Left lung (tissue), 10 donors: Measurements from ENCODE around the gene CIAO3. TPM values are rescaled to one million over a fixed set of nuclear protein-coding genes. Genes with fewer than 3 reads are reported as not detected.

ENCODE experiments used
- ATAC-seq: fragments of 200-7000 bp; cut with Tn5 transposase; one replicate; pipeline ENCODE4 v1.9.1; 2020; ENCODE audit warnings: moderate library complexity
- DNase-seq, 4 donors: peaks; one replicate each; pipeline ENCODE4 v3.0.0-alpha.2; 2013 to 2020
- H3K27ac ChIP-seq, 2 donors: fragments of 200-600 bp; sonication (generic) in 1 of 2; one replicate each; pipeline versions ENCODE4 v1.5.0 to v1.8.0; 2020 to 2021
- H3K27me3 ChIP-seq, 2 donors: fragments of 200-600 bp; sonication (generic) in 1 of 2; one replicate each; pipeline versions ENCODE4 v1.5.0 to v1.8.0; 2020 to 2021
- H3K36me3 ChIP-seq, 2 donors: fragments of 200-600 bp; sonication (generic) in 1 of 2; one replicate each; pipeline versions ENCODE4 v1.5.0 to v1.8.0; 2020 to 2021
- H3K4me1 ChIP-seq, 2 donors: fragments of 200-600 bp; one replicate each; pipeline ENCODE4 v1.8.0; 2021
- H3K4me3 ChIP-seq, 2 donors: fragments of 200-600 bp; sonication (generic) in 1 of 2; one replicate each; pipeline versions ENCODE4 v1.5.0 to v1.8.0; 2020 to 2021; ENCODE audit warnings: mild to moderate bottlenecking in 1 of 2
- H3K9me3 ChIP-seq, 2 donors: fragments of 200-600 bp; sonication (generic) in 1 of 2; one replicate each; pipeline versions ENCODE4 v1.5.0 to v1.8.0; 2020 to 2021
- CTCF ChIP-seq, 2 donors: fragments of 200-600 bp; sonication (generic) in 1 of 2; IDR thresholded peaks; one replicate each; pipeline versions ENCODE4 v1.5.0 to v1.8.0; 2021; ENCODE audit warnings: antibody characterized with exemption in 2 of 2
- intact Hi-C, 2 donors: fragments of 100-400 bp; cut with DNase I; formaldehyde crosslinking; loops; one replicate each; pipeline versions ENCODE4 v1.11.2 to v1.14.2; 2022
- polyA plus RNA-seq, 6 donors: library from polyadenylated mRNA; unstranded; fragments of 120-200 nt; gene quantifications; one replicate each; pipeline ENCODE4 v1.2.1, GENCODE V29; 2013; ENCODE audit not compliant: insufficient read length in 6 of 6
- total RNA-seq, 2 donors: library from RNA; stranded (reverse); fragmentation: NEBNext Ultra II Directional; extraction: Animal tissue kit (Norgen Biotek cat#: 25700); gene quantifications; one replicate each; pipeline ENCODE4 v1.2.1, GENCODE V29; 2021
- donor health status: DM: no; HTN: yes; CAD: no.
- donor health status: DM: no; HTN: no; CAD: no.

The CIAO3 gene
- total and polyA plus RNA-seq, 8 donors, result 17.2 to 28.2 (median 21.2) TPM

GRCh38 chr16:682493-683395 lies 58.1 kb downstream of the CIAO3 start:
- Histone ChIP-seq H3K9me3 (no peaks in the 10 kb centered on the region), H3K4me1 (peaks cover 30 to 58% of the 10 kb centered on the region in 2 donors), H3K36me3 (peaks cover 0 to 50% of the 10 kb centered on the region in 2 donors), H3K4me3 (peak overlapping the region in 1 of 2 donors; percentile 79), H3K27me3 (no peaks in the 10 kb centered on the region), H3K27ac (no peak overlapping the region)
- ATAC-seq (no peak), DNase-seq (no peak)
- TF ChIP-seq CTCF (IDR thresholded peaks at IDR 0.05), result no peak
- intact Hi-C loops, result no loop called here

GRCh38 chr16:681746-682427 lies 58.9 kb downstream of the CIAO3 start:
- TF ChIP-seq CTCF (IDR thresholded peaks at IDR 0.05), result no peak
- DNase-seq (no peak), ATAC-seq (no peak)
- intact Hi-C loops, result no loop called here
- Histone ChIP-seq H3K4me3 (peak overlapping the region in 1 of 2 donors; percentile 70), H3K27ac (no peak overlapping the region), H3K4me1 (peaks cover 30 to 67% of the 10 kb centered on the region in 2 donors), H3K36me3 (peaks cover 0 to 42% of the 10 kb centered on the region in 2 donors), H3K9me3 (no peaks in the 10 kb centered on the region), H3K27me3 (peaks cover 0 to 8% of the 10 kb centered on the region in 2 donors)

- Histone ChIP-seq H3K27ac (peak overlapping the region; percentile 80 to 91), H3K36me3 (peaks cover 0 to 35% of the 10 kb centered on the region in 2 donors), H3K27me3 (peaks cover 0 to 15% of the 10 kb centered on the region in 2 donors), H3K9me3 (no peaks in the 10 kb centered on the region), H3K4me3 (peak overlapping the region; percentile 62 to 70), H3K4me1 (peaks cover 30 to 68% of the 10 kb centered on the region in 2 donors)
- intact Hi-C loops, result no loop called here
- DNase-seq, result peak in 1 of 4 donors; percentile 56
- TF ChIP-seq CTCF (IDR thresholded peaks at IDR 0.05), result no peak
- ATAC-seq, result no peak
Measured at GRCh38 chr16:680967-681745, 59.6 kb downstream of the CIAO3 start.

GRCh38 chr16:680625-680945 lies 60.2 kb downstream of the CIAO3 start:
- Histone ChIP-seq H3K27ac (peak overlapping the region; percentile 80 to 91), H3K36me3 (peaks cover 0 to 31% of the 10 kb centered on the region in 2 donors), H3K27me3 (peaks cover 0 to 21% of the 10 kb centered on the region in 2 donors), H3K4me3 (peak overlapping the region; percentile 62 to 70), H3K9me3 (no peaks in the 10 kb centered on the region), H3K4me1 (peaks cover 30 to 64% of the 10 kb centered on the region in 2 donors)
- no peak for DNase-seq
- intact Hi-C loops, result no loop called here
- no peak for TF ChIP-seq CTCF (IDR thresholded peaks at IDR 0.05)
- no peak for ATAC-seq
